GM23338 (cell line): ENCODE data around the gene AP1AR. TPM values are rescaled to one million over a fixed set of nuclear protein-coding genes. Genes with fewer than 3 reads are reported as not detected.
A peak's percentile ranks its signal among the peaks of the same experiment; 100 is the strongest.

ENCODE experiments used
- ATAC-seq: fragments of 200-7000 bp; cut with Tn5 transposase; 3 replicates; pipeline ENCODE4 v1.9.1; 2020
- DNase-seq: peaks from one replicate; pipeline ENCODE4 v3.0.0-alpha.2; 2015; ENCODE audit warnings: low spot score
- H2AFZ ChIP-seq: fragments of 200-600 bp; sonication (generic); 2 replicates; pipeline ENCODE4 v1.8.0; 2016; ENCODE audit warnings: antibody characterized with exemption, mild to moderate bottlenecking, moderate library complexity
- H3F3A ChIP-seq: fragments of 200-600 bp; sonication (generic); replicated peaks from 2 replicates; pipeline ENCODE4 v1.8.0; 2017; ENCODE audit warnings: antibody characterized with exemption, mixed run types, low read depth
- H3K27ac ChIP-seq: fragments of 200-600 bp; sonication (generic); 2 replicates; pipeline ENCODE4 v1.6.1; 2016; ENCODE audit warnings: low read depth
- H3K27me3 ChIP-seq: fragments of 200-600 bp; sonication (generic); 2 replicates; pipeline ENCODE4 v1.8.0; 2016; ENCODE audit warnings: mild to moderate bottlenecking, mixed run types, moderate library complexity; ENCODE audit not compliant: insufficient read depth
- H3K36me3 ChIP-seq: fragments of 200-600 bp; sonication (generic); 2 replicates; pipeline ENCODE4 v1.8.0; 2016; ENCODE audit warnings: mild to moderate bottlenecking; ENCODE audit not compliant: insufficient read depth
- H3K4me1 ChIP-seq: fragments of 200-600 bp; sonication (generic); 2 replicates; pipeline ENCODE4 v1.8.0; 2016; ENCODE audit warnings: mild to moderate bottlenecking, moderate library complexity; ENCODE audit not compliant: insufficient read depth
- H3K4me2 ChIP-seq: fragments of 200-600 bp; sonication (generic); 2 replicates; pipeline ENCODE4 v1.7.1; 2017; ENCODE audit warnings: mixed run types
- H3K4me3 ChIP-seq: fragments of 200-600 bp; sonication (generic); 2 replicates; pipeline ENCODE4 v1.6.1; 2016; ENCODE audit warnings: mixed run types
- H3K79me2 ChIP-seq: fragments of 200-600 bp; sonication (generic); replicated peaks from 2 replicates; pipeline ENCODE4 v1.8.0; 2017; ENCODE audit warnings: mild to moderate bottlenecking; ENCODE audit not compliant: insufficient read depth
- H3K9me2 ChIP-seq: fragments of 200-600 bp; sonication (generic); 2 replicates; pipeline ENCODE4 v1.8.0; 2017; ENCODE audit not compliant: insufficient read depth
- H4K20me1 ChIP-seq: fragments of 200-600 bp; sonication (generic); replicated peaks from 2 replicates; pipeline ENCODE4 v1.8.0; 2017; ENCODE audit warnings: mild to moderate bottlenecking; ENCODE audit not compliant: insufficient read depth
- H3K27ac Mint-ChIP-seq: 2 replicates; pipeline ENCODE4 v1.8.0; 2020; ENCODE audit warnings: inconsistent platforms, mild to moderate bottlenecking, moderate library complexity, mixed read lengths
- H3K27me3 Mint-ChIP-seq: 3 replicates; pipeline ENCODE4 v1.8.0; 2022; ENCODE audit warnings: low read depth, mild to moderate bottlenecking, moderate library complexity, mixed read lengths, inconsistent platforms; ENCODE audit not compliant: insufficient read depth, poor library complexity
- H3K36me3 Mint-ChIP-seq: 3 replicates; pipeline ENCODE4 v1.8.0; 2021; ENCODE audit warnings: low read depth, mild to moderate bottlenecking, inconsistent platforms, moderate library complexity, mixed read lengths
- H3K4me1 Mint-ChIP-seq: 3 replicates; pipeline ENCODE4 v1.8.0; 2020; ENCODE audit warnings: mild to moderate bottlenecking, inconsistent platforms, mixed read lengths
- H3K4me3 Mint-ChIP-seq: 3 replicates; pipeline ENCODE4 v1.8.0; 2021; ENCODE audit warnings: moderate library complexity, mild to moderate bottlenecking, inconsistent platforms, mixed read lengths
- H3K9me3 Mint-ChIP-seq: 3 replicates; pipeline ENCODE4 v1.8.0; 2020; ENCODE audit warnings: moderate library complexity, mild to moderate bottlenecking, inconsistent platforms, mixed read lengths
- CREB1 ChIP-seq: fragments of 250-450 bp; sonication (Bioruptor Pico); IDR thresholded peaks from 2 replicates; pipeline ENCODE4 v1.5.0; 2020; ENCODE audit warnings: low read depth, mild to moderate bottlenecking, moderate library complexity
- EZH2 ChIP-seq: fragments of 200-600 bp; sonication (generic); IDR thresholded peaks from one replicate; pipeline ENCODE4 v1.8.0; 2017; ENCODE audit warnings: antibody characterized with exemption, mild to moderate bottlenecking, low read depth; ENCODE audit not compliant: unreplicated experiment
- EZH2phosphoT487 ChIP-seq: fragments of 200-600 bp; sonication (generic); IDR thresholded peaks from one replicate; pipeline ENCODE4 v1.8.1; 2018; ENCODE audit warnings: antibody characterized with exemption; ENCODE audit not compliant: unreplicated experiment
- JUNB ChIP-seq: IDR thresholded peaks from one replicate; pipeline ENCODE4 v1.6.1; 2016; ENCODE audit warnings: antibody characterized with exemption; ENCODE audit not compliant: unreplicated experiment
- NANOG ChIP-seq: IDR thresholded peaks from 2 replicates; pipeline ENCODE4 v1.6.1; 2016; ENCODE audit warnings: antibody characterized with exemption, borderline replicate concordance
- POLR2AphosphoS5 ChIP-seq: IDR thresholded peaks from 2 replicates; pipeline ENCODE4 v1.6.1; 2016; ENCODE audit warnings: antibody characterized with exemption, low read depth
- STAT1 ChIP-seq: IDR thresholded peaks from one replicate; pipeline ENCODE4 v1.6.1; 2016; ENCODE audit warnings: antibody characterized with exemption; ENCODE audit not compliant: unreplicated experiment
- ZNF114 ChIP-seq: fragments of 250-450 bp; sonication (Bioruptor Pico); IDR thresholded peaks from 2 replicates; pipeline ENCODE4 v1.5.0; 2020; ENCODE audit warnings: mild to moderate bottlenecking, moderate library complexity
- ZNF331 ChIP-seq: fragments of 250-450 bp; sonication (Bioruptor Pico); IDR thresholded peaks from 2 replicates; pipeline ENCODE4 v1.5.0; 2020; ENCODE audit warnings: low read depth, mild to moderate bottlenecking, moderate library complexity
- polyA plus RNA-seq: library from polyadenylated mRNA; unstranded; fragments of >200 nt; fragmentation: Nextera tagmentation; extraction: Ambion mirVana; gene quantifications from 2 replicates; pipeline ENCODE4 v1.2.1, GENCODE V29; 2016
- total RNA-seq: library from RNA; depleted of rRNA; stranded (reverse); fragments of >200 nt; shearing (Covaris generic); gene quantifications from 2 replicates; pipeline ENCODE4 v1.2.3, GENCODE V29; 2014
- TF ChIP-seq, protein P1 (sequence below), 2 experiments: fragments of 200-600 bp in 1 of 2; sonication (generic) in 1 of 2; conservative IDR thresholded peaks; 2 replicates each; pipeline versions ENCODE4 v1.5.1 to v1.6.1; 2016 to 2017; ENCODE audit warnings: antibody characterized with exemption in 2 of 2, low read depth in 2 of 2, mild to moderate bottlenecking in 2 of 2, moderate library complexity in 1 of 2
- TF ChIP-seq, protein P2 (sequence below): IDR thresholded peaks from 2 replicates; pipeline ENCODE4 v1.6.1; 2016; ENCODE audit warnings: antibody characterized with exemption

AP1AR gene
- total and polyA plus RNA-seq, 2 experiments from 2014 or later, result 17.5 to 28.0 TPM

DNA sequence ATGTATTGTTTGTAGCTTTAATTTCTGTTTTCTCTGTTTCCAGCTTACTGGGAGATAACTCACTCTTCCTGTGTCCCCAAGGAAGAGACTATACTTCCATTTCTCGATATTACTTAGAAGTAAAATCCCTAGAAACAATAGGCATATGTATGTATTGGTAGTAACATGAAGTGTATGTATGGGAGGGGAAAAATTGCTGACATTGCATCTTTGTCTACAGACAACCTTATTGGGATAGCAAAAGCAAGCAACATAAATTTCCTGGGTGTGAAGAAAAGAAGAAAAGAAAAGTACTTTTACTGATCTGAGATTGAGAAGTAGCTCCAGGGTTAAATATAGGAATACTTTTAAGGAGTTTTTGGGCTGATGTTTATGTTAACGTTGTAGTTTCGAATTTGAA lies 15.4 kb downstream of the AP1AR start (continued):
- no peak for TF ChIP-seq NANOG
- no peak for TF ChIP-seq EZH2phosphoT487
- TF ChIP-seq ZNF114 (CRISPR knock-in tag), result no peak
- TF ChIP-seq, protein P1, sequence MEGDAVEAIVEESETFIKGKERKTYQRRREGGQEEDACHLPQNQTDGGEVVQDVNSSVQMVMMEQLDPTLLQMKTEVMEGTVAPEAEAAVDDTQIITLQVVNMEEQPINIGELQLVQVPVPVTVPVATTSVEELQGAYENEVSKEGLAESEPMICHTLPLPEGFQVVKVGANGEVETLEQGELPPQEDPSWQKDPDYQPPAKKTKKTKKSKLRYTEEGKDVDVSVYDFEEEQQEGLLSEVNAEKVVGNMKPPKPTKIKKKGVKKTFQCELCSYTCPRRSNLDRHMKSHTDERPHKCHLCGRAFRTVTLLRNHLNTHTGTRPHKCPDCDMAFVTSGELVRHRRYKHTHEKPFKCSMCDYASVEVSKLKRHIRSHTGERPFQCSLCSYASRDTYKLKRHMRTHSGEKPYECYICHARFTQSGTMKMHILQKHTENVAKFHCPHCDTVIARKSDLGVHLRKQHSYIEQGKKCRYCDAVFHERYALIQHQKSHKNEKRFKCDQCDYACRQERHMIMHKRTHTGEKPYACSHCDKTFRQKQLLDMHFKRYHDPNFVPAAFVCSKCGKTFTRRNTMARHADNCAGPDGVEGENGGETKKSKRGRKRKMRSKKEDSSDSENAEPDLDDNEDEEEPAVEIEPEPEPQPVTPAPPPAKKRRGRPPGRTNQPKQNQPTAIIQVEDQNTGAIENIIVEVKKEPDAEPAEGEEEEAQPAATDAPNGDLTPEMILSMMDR (conservative IDR thresholded peaks at IDR 0.05; ENCODE audit: low read depth in 2 of 2), result no peak
- TF ChIP-seq ZNF331 (CRISPR knock-in tag), result no peak
- no peak for TF ChIP-seq CREB1

DNA sequence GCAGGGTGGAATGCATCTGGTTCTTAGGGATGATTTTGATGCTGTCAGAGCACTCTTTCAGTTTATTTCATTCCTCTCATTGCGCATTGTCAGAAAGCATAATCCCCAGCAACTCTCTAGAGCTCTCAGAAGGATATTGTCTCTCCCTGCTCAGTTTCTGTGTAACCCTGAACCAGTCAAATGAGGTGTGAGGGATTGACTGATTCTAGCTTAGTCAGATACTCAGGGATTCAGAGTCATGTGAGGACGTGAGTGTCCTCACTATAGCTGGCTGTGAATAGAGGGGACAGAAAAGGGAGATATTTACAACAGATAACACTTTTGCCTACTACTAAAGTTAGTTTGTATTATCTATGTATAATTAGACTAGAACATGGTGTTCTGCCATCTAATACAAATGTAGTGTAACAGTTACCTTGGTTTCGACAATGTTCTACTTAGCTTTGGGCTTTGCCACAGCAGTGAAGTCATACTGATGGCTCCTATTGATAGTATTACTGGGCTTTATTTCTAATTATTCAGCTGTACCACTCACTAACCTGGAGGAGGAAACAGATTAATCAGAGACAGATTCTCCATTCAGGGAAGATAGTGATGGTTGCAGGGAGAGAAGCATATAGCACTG lies 19.5 kb downstream of the AP1AR start:
- peaks cover 64% of the 10 kb centered on the region for H3K79me2 ChIP-seq
- TF ChIP-seq EZH2phosphoT487 (no peak), JUNB (no peak), EZH2 (no peak), NANOG (no peak), CREB1 (no peak)

DNA sequence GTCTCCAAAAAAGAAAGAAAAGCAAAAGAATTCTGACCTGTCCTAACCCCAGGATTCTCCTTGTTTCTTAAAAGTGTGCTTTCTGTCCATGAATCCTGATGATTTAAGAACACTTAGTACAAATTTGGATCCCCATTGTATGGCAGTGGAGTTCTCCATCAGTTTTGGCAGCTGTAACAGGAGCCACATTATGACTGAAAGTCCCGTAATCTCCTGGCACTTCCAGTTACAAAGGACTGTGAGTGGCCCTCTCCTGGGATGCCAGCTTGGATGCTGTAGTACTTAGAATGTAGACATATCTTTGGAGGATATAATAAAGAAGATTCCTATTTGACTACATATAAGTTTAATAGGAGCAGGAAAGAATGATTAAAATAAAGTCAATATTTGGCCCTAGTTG lies 20.6 kb downstream of the AP1AR start:
- Histone ChIP-seq H3F3A (no peaks in the 10 kb centered on the region), H3K79me2 (peaks cover 59% of the 10 kb centered on the region), H3K27me3 (no peaks in the 10 kb centered on the region), H3K9me2 (no peaks in the 10 kb centered on the region), H3K4me3 (no peak overlapping the region), H2AFZ (no peak overlapping the region), H3K27ac (no peak overlapping the region), H3K4me1 (peaks cover 18% of the 10 kb centered on the region), H3K4me2 (no peak overlapping the region), H3K36me3 (no peaks in the 10 kb centered on the region), H4K20me1 (no peaks in the 10 kb centered on the region; the same call in 1 of the 2 replicates)
- Mint-ChIP-seq H3K4me1 (peaks cover 29% of the 10 kb centered on the region), H3K27ac (no peak overlapping the region), H3K9me3 (no peaks in the 10 kb centered on the region), H3K27me3 (no peaks in the 10 kb centered on the region), H3K4me3 (no peak overlapping the region), H3K36me3 (peaks cover 5% of the 10 kb centered on the region; the same call in 2 of the 3 replicates)
- ATAC-seq, result no peak
- no peak for DNase-seq
- TF ChIP-seq EZH2 (no peak), ZNF114 (CRISPR knock-in tag) (no peak), JUNB (no peak), POLR2AphosphoS5 (no peak), STAT1 (no peak), EZH2phosphoT487 (no peak), CREB1 (no peak), ZNF331 (CRISPR knock-in tag) (no peak)
- TF ChIP-seq, protein P2, sequence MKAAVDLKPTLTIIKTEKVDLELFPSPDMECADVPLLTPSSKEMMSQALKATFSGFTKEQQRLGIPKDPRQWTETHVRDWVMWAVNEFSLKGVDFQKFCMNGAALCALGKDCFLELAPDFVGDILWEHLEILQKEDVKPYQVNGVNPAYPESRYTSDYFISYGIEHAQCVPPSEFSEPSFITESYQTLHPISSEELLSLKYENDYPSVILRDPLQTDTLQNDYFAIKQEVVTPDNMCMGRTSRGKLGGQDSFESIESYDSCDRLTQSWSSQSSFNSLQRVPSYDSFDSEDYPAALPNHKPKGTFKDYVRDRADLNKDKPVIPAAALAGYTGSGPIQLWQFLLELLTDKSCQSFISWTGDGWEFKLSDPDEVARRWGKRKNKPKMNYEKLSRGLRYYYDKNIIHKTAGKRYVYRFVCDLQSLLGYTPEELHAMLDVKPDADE, result no peak
- TF ChIP-seq, protein P1 (conservative IDR thresholded peaks at IDR 0.05; ENCODE audit: low read depth in 2 of 2), result no peak

More for the DNA sequence above, 19.5 kb downstream of the AP1AR start:
- Histone ChIP-seq H3K4me2 (no peak overlapping the region), H2AFZ (no peak overlapping the region), H4K20me1 (no peaks in the 10 kb centered on the region; the same call in 1 of the 2 replicates), H3K27ac (no peak overlapping the region), H3K27me3 (no peaks in the 10 kb centered on the region), H3K4me1 (peaks cover 24% of the 10 kb centered on the region), H3K36me3 (no peaks in the 10 kb centered on the region), H3K4me3 (no peak overlapping the region), H3F3A (no peaks in the 10 kb centered on the region), H3K9me2 (no peaks in the 10 kb centered on the region)
- peaks cover 5% of the 10 kb centered on the region; the same call in 2 of the 3 replicates for H3K36me3 Mint-ChIP-seq
- H3K27ac Mint-ChIP-seq, result no peak overlapping the region; the same call in 1 of the 2 replicates
- no peak for DNase-seq
- 0 out of 3 replicates have a peak, but pooled peaks have one; percentile 27 for ATAC-seq
- H3K4me3 Mint-ChIP-seq, result no peak overlapping the region
- no peaks in the 10 kb centered on the region for H3K27me3 Mint-ChIP-seq
- H3K4me1 Mint-ChIP-seq, result peaks cover 34% of the 10 kb centered on the region
- H3K9me3 Mint-ChIP-seq, result no peaks in the 10 kb centered on the region
